Uterus (tissue), 4 donors: Measurements from ENCODE around the gene ANKH. TPM values are rescaled to one million over a fixed set of nuclear protein-coding genes. Genes with fewer than 3 reads are reported as not detected.

Experiments
- DNase-seq, 2 donors: peaks; one replicate each; pipeline ENCODE4 v3.0.0-alpha.2; 2019 to 2020
- H3K27ac ChIP-seq, 2 donors: fragments of 200-600 bp; sonication (generic); 1 replicate in 1 of 2; 2 replicates in 1 of 2; pipeline ENCODE4 v1.5.1; 2016 to 2018
- H3K27me3 ChIP-seq, 2 donors: fragments of 200-600 bp; sonication (generic); one replicate each; pipeline ENCODE4 v1.5.1; 2018 to 2019; ENCODE audit warnings: control low read depth in 1 of 2
- H3K36me3 ChIP-seq, 2 donors: fragments of 200-600 bp; sonication (generic); one replicate each; pipeline ENCODE4 v1.5.1; 2019; ENCODE audit warnings: control low read depth in 1 of 2
- H3K4me1 ChIP-seq, 2 donors: fragments of 200-600 bp; sonication (generic); one replicate each; pipeline ENCODE4 v1.5.1; 2018 to 2019; ENCODE audit warnings: control low read depth in 1 of 2
- H3K4me3 ChIP-seq, 2 donors: fragments of 200-600 bp; sonication (generic); 1 replicate in 1 of 2; 2 replicates in 1 of 2; pipeline ENCODE4 v1.5.1; 2018 to 2019; ENCODE audit warnings: mild to moderate bottlenecking in 1 of 2
- H3K9me3 ChIP-seq, 2 donors: fragments of 200-600 bp; sonication (generic); one replicate each; pipeline ENCODE4 v1.5.1; 2019; ENCODE audit warnings: control low read depth in 1 of 2
- POLR2A ChIP-seq, 2 donors: fragments of 450-650 bp; IDR thresholded peaks; one replicate each; pipeline ENCODE4 v1.6.1; 2016; ENCODE audit warnings: antibody characterized with exemption in 2 of 2, mild to moderate bottlenecking in 1 of 2, moderate library complexity in 1 of 2
- intact Hi-C: fragments of 100-400 bp; cut with DNase I; formaldehyde crosslinking; loops from one replicate; pipeline ENCODE4 v1.15.1; 2023; ENCODE audit warnings: low total_unique reads
- total RNA-seq, 4 donors: library from RNA; depleted of rRNA in 3 of 4; stranded (reverse); fragments of >200 nt in 3 of 4; gene quantifications; one replicate each; pipeline versions ENCODE4 v1.1.0 to v1.2.4, GENCODE V29; 2014 to 2023
- TF ChIP-seq, protein P1 (sequence below), 4 experiments: fragments of 200-600 bp in 2 of 4; fragments of 450-650 bp in 2 of 4; sonication (generic) in 2 of 4; IDR thresholded peaks; one replicate each; pipeline ENCODE4 v1.5.1; 2016 to 2019; ENCODE audit warnings: antibody characterized with exemption in 4 of 4, mild to moderate bottlenecking in 2 of 4, moderate library complexity in 1 of 4
- donor health status: DM: yes; HTN: yes; CAD: no.

ANKH gene
- total RNA-seq, 4 donors from 2014 or later, result 2.9 to 47.7 (median 26.9) TPM

DNA sequence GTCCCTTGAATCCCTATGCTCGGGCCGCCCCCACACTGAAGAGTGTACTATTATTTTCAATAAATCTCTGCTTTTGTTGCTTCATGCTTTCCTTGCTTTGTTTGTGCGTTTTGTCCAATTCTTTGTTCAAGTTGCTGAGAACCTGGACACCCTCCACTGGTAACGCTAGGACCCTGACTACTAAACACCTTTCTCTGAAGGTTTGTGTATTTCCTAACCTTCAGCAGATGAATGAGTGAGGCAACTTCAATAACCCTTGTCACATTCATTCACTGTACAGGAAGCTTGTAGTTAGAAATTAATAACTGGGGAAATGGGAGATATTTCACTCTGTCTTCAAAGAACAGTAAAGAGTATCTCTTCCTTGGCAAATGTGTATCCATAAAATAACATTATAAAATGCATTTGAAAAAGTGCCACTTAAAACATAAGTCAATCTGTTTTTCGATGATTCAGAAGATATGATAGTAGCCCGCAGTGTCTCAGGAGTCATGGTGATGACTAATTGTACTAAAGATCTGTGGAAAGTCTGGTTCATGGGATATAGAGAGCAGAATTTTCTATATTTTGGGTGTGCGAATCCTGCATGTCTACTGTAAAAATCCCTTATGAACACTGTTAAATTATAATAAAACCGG lies 43.2 kb upstream of the ANKH start:
- intact Hi-C loops, result no loop called here
- no peak for TF ChIP-seq POLR2A (IDR thresholded peaks at IDR 0.05)
- TF ChIP-seq, protein P1, sequence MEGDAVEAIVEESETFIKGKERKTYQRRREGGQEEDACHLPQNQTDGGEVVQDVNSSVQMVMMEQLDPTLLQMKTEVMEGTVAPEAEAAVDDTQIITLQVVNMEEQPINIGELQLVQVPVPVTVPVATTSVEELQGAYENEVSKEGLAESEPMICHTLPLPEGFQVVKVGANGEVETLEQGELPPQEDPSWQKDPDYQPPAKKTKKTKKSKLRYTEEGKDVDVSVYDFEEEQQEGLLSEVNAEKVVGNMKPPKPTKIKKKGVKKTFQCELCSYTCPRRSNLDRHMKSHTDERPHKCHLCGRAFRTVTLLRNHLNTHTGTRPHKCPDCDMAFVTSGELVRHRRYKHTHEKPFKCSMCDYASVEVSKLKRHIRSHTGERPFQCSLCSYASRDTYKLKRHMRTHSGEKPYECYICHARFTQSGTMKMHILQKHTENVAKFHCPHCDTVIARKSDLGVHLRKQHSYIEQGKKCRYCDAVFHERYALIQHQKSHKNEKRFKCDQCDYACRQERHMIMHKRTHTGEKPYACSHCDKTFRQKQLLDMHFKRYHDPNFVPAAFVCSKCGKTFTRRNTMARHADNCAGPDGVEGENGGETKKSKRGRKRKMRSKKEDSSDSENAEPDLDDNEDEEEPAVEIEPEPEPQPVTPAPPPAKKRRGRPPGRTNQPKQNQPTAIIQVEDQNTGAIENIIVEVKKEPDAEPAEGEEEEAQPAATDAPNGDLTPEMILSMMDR (IDR thresholded peaks at IDR 0.05), result no peak
- Histone ChIP-seq H3K36me3 (no peaks in the 10 kb centered on the region), H3K4me3 (no peak overlapping the region), H3K27me3 (no peaks in the 10 kb centered on the region), H3K27ac (no peak overlapping the region), H3K9me3 (no peaks in the 10 kb centered on the region), H3K4me1 (no peaks in the 10 kb centered on the region)
- no peak for DNase-seq

DNA sequence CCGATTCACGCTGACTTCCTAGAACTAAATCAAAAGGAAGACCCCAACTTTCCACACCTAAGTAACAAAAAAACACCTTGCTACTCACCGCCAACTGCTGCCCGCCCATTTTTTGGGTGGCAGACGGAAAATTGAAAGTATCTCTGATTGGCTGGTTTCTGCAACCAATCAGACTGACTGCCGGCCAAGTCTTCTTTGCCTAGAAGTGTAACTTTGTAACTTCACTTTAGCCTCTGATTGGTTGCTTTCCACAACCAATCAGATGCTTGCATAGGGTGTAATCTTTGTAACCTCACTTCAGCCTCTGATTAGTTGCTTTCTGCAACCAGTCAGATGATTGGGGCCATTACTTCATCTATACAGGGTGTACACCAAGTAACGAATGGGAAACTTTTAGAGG lies 42.6 kb upstream of the ANKH start:
- intact Hi-C loops, result no loop called here

DNA sequence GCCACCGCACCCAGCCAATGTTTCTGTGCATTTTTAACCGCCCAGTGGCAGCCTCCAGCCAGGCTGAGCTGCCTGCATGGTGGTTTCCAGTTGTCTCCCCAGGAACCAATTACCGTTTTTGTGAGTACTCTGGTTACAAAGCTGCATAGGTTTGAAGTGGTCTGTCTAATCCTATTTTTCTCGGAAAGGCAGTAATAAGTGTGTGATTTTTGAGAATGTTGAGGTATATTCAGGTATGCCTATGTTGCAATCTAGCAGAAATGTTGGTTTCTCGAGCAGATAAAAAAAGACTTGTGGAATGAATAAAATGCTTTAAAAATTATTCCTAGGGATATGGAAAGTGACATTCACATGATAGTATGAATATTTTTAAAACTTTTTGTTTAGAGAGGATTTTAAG lies 41.5 kb upstream of the ANKH start:
- intact Hi-C loops, result no loop called here
- no peak for DNase-seq
- no peaks in the 10 kb centered on the region for H3K27me3 ChIP-seq
- H3K36me3 ChIP-seq, result no peaks in the 10 kb centered on the region
- no peak for TF ChIP-seq POLR2A (IDR thresholded peaks at IDR 0.05)
- TF ChIP-seq, protein P1 (IDR thresholded peaks at IDR 0.05), result no peak
- H3K27ac ChIP-seq, result no peak overlapping the region
- no peaks in the 10 kb centered on the region for H3K4me1 ChIP-seq
- H3K4me3 ChIP-seq, result no peak overlapping the region
- H3K9me3 ChIP-seq, result no peaks in the 10 kb centered on the region

More for the DNA sequence above, 42.6 kb upstream of the ANKH start:
- Histone ChIP-seq H3K36me3 (no peaks in the 10 kb centered on the region), H3K4me3 (no peak overlapping the region), H3K27me3 (no peaks in the 10 kb centered on the region), H3K4me1 (no peaks in the 10 kb centered on the region), H3K9me3 (no peaks in the 10 kb centered on the region), H3K27ac (no peak overlapping the region)
- no peak for DNase-seq
- no peak for TF ChIP-seq POLR2A (IDR thresholded peaks at IDR 0.05)
- TF ChIP-seq, protein P1 (IDR thresholded peaks at IDR 0.05), result no peak

DNA sequence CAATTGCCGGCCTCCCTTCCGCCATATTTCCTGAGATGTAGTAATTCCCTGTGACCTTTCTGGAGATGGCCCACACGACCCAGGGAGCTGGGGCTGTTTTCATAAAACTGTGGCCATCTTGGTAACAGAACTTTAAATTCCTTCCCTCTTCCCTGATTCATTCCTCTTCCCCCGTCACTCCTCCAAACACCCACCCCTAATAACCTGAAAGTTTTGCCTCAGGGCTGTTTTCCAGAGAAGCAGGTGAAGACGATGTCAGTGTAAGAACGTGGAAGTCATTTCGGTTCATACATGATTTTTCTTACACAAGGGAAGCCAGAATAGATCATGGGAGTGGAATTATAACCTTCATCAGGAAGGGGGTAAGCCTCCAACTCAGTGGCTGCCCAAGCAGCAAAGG lies 40.6 kb upstream of the ANKH start:
- TF ChIP-seq POLR2A (IDR thresholded peaks at IDR 0.05), result no peak
- TF ChIP-seq, protein P1 (IDR thresholded peaks at IDR 0.05), result no peak
- intact Hi-C loops, result no loop called here
- no peak for DNase-seq

DNA sequence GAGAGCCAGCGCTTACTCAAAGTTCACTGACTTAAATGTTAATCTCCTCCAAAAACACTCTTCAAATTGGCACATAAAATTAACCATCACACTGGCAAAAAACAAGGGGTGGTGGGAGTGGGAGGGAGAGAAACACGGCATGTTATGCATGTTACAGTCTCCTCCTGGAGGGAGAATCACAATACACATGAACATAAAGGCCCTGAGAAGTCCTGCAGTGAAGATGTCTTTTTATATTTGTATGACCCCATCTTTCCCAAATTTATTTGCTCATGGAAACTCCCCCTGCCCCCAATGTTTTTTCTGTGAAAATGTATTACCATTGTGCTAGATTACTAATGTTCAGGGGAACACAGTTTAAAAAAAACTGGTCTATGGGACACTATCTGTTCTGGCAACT lies 37.8 kb upstream of the ANKH start:
- no peak overlapping the region for H3K27ac ChIP-seq
- no peaks in the 10 kb centered on the region for H3K27me3 ChIP-seq
- TF ChIP-seq, protein P1 (IDR thresholded peaks at IDR 0.05), result no peak
- intact Hi-C loops, result no loop called here
- H3K36me3 ChIP-seq, result no peaks in the 10 kb centered on the region
- H3K4me1 ChIP-seq, result no peaks in the 10 kb centered on the region
- no peak overlapping the region for H3K4me3 ChIP-seq
- H3K9me3 ChIP-seq, result no peaks in the 10 kb centered on the region
- no peak for DNase-seq

More for the DNA sequence above, 40.6 kb upstream of the ANKH start:
- H3K4me3 ChIP-seq, result no peak overlapping the region
- H3K9me3 ChIP-seq, result no peaks in the 10 kb centered on the region
- H3K36me3 ChIP-seq, result no peaks in the 10 kb centered on the region
- no peaks in the 10 kb centered on the region for H3K27me3 ChIP-seq
- no peaks in the 10 kb centered on the region for H3K4me1 ChIP-seq
- no peak overlapping the region for H3K27ac ChIP-seq
